Measurements from ENCODE around the gene DNAJC18.

DNA sequence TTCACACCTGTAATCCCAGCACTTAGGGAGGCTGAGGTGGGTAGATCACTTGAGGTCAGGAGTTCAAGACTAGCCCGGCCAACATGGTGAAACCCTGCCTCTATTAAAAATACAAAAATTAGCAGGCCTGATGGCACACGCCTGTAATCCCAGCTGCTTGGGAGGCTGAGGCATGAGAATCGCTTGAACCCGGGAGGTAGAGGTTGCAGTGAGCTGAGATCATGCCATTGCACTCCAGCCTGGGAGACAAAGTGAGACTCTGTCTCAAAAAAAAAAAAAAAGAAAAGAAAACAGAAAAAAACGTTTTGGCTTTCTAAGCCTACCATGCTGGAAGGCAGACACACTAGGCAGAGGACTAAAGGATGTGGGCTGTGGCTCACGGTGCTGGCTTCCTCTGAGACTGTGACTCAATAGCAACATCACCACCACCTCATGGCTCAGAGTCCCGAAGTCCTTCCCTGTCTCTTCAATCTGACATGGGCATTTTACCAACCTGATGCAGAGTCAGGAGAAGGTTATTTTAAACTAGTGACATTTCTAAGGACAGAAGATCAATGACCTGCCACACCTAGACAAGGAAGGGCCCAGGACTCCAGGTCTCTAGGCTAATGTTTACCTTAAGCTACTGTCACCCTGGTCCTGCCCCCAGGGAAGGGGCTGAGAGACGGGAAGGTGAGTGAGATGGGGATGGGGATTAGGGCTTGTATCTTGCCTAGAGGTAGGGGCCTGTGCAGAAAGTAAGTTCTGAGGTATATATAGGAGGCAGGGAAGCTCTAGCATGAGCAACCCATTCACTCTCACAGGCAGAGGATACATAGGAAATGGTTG, 19.5 kb upstream of the DNAJC18 start:
- TF ChIP-seq, protein P1, sequence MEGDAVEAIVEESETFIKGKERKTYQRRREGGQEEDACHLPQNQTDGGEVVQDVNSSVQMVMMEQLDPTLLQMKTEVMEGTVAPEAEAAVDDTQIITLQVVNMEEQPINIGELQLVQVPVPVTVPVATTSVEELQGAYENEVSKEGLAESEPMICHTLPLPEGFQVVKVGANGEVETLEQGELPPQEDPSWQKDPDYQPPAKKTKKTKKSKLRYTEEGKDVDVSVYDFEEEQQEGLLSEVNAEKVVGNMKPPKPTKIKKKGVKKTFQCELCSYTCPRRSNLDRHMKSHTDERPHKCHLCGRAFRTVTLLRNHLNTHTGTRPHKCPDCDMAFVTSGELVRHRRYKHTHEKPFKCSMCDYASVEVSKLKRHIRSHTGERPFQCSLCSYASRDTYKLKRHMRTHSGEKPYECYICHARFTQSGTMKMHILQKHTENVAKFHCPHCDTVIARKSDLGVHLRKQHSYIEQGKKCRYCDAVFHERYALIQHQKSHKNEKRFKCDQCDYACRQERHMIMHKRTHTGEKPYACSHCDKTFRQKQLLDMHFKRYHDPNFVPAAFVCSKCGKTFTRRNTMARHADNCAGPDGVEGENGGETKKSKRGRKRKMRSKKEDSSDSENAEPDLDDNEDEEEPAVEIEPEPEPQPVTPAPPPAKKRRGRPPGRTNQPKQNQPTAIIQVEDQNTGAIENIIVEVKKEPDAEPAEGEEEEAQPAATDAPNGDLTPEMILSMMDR (IDR thresholded peaks at IDR 0.05): no peak
- TF ChIP-seq POLR2A (IDR thresholded peaks at IDR 0.05): no peak

Measured in breast epithelium (tissue), 3 donors.